IPS DF 6.9 (cell line): ENCODE measurements around the gene OR52N4.
"Not testable (repeated sequence)": the region's sequence is repeated elsewhere in the genome, so short reads cannot be mapped to it uniquely, and the experiment has no call there.

Experiments
- DNase-seq: peaks from one replicate; pipeline ENCODE4 v3.0.0-alpha.2; 2013; ENCODE audit warnings: low read depth, low spot score
- H3K27ac ChIP-seq: one replicate; pipeline ENCODE4 v1.5.1; 2013; ENCODE audit warnings: low read length, control low read depth
- H3K27me3 ChIP-seq: 2 replicates; pipeline ENCODE4 v1.6.1; 2013; ENCODE audit warnings: mild to moderate bottlenecking, low read length; ENCODE audit not compliant: control insufficient read depth, insufficient read depth
- H3K36me3 ChIP-seq: 2 replicates; pipeline ENCODE4 v1.6.1; 2013; ENCODE audit warnings: low read length; ENCODE audit not compliant: control insufficient read depth, insufficient read depth
- H3K4me1 ChIP-seq: 2 replicates; pipeline ENCODE4 v1.6.1; 2013; ENCODE audit warnings: low read length; ENCODE audit not compliant: control insufficient read depth, insufficient read depth
- H3K4me3 ChIP-seq: 2 replicates; pipeline ENCODE4 v1.5.1; 2013; ENCODE audit warnings: mild to moderate bottlenecking, low read length
- H3K9me3 ChIP-seq: 2 replicates; pipeline ENCODE4 v1.6.1; 2013; ENCODE audit warnings: low read length, inconsistent platforms; ENCODE audit not compliant: control insufficient read depth, insufficient read depth
- WGBS: extraction: QIAGEN DNeasy Blood & Tissue Kit; methylation state at CpG from one replicate; pipeline ENCODE4 v1.1.7; 2013; ENCODE audit warnings: mixed read lengths, missing lambda C conversion rate; ENCODE audit not compliant: insufficient read length, insufficient coverage; 5-methylcytosine and 5-hydroxymethylcytosine counted together

The OR52N4 gene

DNA sequence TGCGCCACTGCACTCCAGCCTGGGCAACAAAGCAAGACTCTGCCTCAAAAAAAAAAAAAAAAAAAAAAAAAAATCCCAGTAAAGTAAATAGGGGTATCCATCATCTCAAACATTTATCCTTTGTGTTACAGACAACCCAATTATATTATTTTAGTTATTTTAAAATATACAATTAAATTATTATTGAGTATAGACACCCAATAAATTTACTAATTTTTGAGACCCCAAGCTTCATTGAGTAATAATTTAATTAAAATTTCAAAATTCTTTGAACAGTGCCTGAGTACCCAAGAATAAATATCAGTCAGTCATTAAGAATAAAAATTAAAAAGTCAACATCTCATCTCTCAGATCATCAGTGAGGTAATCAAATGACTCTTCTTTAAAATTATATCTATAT lies at the start of gene OR52N4:
OR52N4 (plus strand) TSS at position 301 of the 400 bp plus-strand sequence. CDS start 498 bp downstream, outside the sequence.
- Histone ChIP-seq H3K27ac (no peak within 1 kb of the TSS), H3K4me1 (no peaks in the 10 kb centered on the region), H3K4me3 (no peak within 1 kb of the TSS), H3K9me3 (no peaks in the 10 kb centered on the region), H3K27me3 (no peaks in the 10 kb centered on the region), H3K36me3 (no peaks in the 10 kb centered on the region)
- no CpG with 5 or more reads among the region's 1 CpG for WGBS
- DNase-seq: no peak

- no peaks in the 10 kb centered on the region for H3K27me3 ChIP-seq
- peaks cover 2% of the 10 kb centered on the region; the same call in 1 of the 2 replicates for H3K36me3 ChIP-seq
- no peak overlapping the region for H3K27ac ChIP-seq
- H3K4me1 ChIP-seq: no peaks in the 10 kb centered on the region
- H3K9me3 ChIP-seq: no peaks in the 10 kb centered on the region
- no peak overlapping the region for H3K4me3 ChIP-seq
- no CpG with 5 or more reads among the region's 4 CpGs for WGBS
- no peak for DNase-seq
Observed at GRCh38 chr11:5705688-5706087, 48.4 kb upstream of the OR52N4 start.

- H3K9me3 ChIP-seq: no peaks in the 10 kb centered on the region
- H3K27me3 ChIP-seq: no peaks in the 10 kb centered on the region
- no peak overlapping the region for H3K4me3 ChIP-seq
- H3K27ac ChIP-seq: no peak overlapping the region
- no CpG with 5 or more reads among the region's 1 CpG for WGBS
- peaks cover 2% of the 10 kb centered on the region; the same call in 1 of the 2 replicates for H3K36me3 ChIP-seq
- no peaks in the 10 kb centered on the region for H3K4me1 ChIP-seq
- no peak for DNase-seq
Observed at GRCh38 chr11:5712507-5712906, 41.5 kb upstream of the OR52N4 start.

GRCh38 chr11:5713695-5714094 lies 40.3 kb upstream of the OR52N4 start:
- Histone ChIP-seq H3K27me3 (no peaks in the 10 kb centered on the region), H3K4me1 (no peaks in the 10 kb centered on the region), H3K27ac (no peak overlapping the region), H3K36me3 (peaks cover 2% of the 10 kb centered on the region; the same call in 1 of the 2 replicates), H3K4me3 (no peak overlapping the region), H3K9me3 (no peaks in the 10 kb centered on the region)
- no CpG with 5 or more reads among the region's 5 CpGs for WGBS
- no peak for DNase-seq

DNA sequence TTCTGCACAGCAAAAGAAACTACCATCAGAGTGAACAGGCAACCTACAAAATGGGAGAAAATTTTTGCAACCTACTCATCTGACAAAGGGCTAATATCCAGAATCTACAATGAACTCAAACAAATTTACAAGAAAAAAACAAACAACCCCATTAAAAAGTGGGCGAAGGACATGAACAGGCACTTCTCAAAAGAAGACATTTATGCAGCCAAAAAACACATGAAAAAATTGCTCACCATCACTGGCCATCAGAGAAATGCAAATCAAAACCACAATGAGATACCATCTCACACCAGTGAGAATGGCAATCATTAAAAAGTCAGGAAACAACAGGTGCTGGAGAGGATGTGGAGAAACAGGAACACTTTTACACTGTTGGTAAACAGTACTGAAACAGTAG lies 37.5 kb upstream of the OR52N4 start:
- WGBS: no CpG with 5 or more reads among the region's 1 CpG
- not testable (repeated sequence) for H3K4me3 ChIP-seq

DNA sequence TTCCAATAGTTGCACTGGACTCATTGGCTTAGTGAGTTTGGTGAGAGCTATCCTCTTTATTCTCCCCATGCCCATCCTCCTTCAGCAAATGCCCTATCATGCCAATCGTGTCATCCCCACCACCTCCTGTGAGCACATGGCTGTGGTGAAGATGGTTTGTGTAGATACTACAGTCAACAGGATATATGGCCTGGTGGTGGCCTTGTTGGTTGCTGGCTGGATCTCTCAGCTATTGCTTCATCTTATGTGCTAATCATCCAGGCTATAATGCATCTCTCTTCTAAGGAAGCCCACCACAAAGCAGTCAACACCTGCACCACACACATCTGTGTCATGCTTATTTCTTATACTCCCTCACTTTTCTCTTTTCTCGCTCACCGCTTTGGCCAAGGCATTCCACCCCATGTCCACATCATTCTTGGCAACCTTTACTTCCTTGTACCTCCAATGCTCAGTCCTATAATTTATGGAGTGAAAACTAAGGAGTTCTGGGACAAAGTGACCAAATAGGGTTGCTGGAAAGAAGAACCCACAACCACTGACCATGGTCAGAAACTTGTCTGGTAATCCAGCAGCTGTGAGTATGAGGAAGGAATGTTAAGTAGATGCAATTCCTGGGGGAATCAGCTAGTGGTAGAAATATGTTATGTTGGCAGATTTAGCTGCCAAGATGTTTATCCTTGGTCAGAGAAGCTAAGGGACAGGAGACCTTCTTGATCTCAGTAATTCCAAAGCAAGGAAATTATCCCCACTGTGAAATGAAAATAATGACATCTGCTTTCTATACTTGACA lies 34.1 kb upstream of the OR52N4 start:
- Histone ChIP-seq H3K4me1 (no peaks in the 10 kb centered on the region), H3K36me3 (no peaks in the 10 kb centered on the region), H3K27ac (no peak overlapping the region), H3K4me3 (no peak overlapping the region), H3K27me3 (no peaks in the 10 kb centered on the region), H3K9me3 (no peaks in the 10 kb centered on the region)
- no CpG with 5 or more reads among the region's 3 CpGs for WGBS
- no peak for DNase-seq

More for the DNA sequence above, 37.5 kb upstream of the OR52N4 start:
- not testable (repeated sequence) for H3K27ac ChIP-seq, H3K36me3 ChIP-seq, DNase-seq, H3K4me1 ChIP-seq, H3K9me3 ChIP-seq, H3K27me3 ChIP-seq

- WGBS: no CpG with 5 or more reads among the region's 2 CpGs
- Histone ChIP-seq H3K27me3 (no peaks in the 10 kb centered on the region), H3K27ac (no peak overlapping the region), H3K36me3 (no peaks in the 10 kb centered on the region), H3K4me1 (no peaks in the 10 kb centered on the region), H3K9me3 (no peaks in the 10 kb centered on the region), H3K4me3 (no peak overlapping the region)
- no peak for DNase-seq
Observed at GRCh38 chr11:5722622-5723021, 31.4 kb upstream of the OR52N4 start.

DNA sequence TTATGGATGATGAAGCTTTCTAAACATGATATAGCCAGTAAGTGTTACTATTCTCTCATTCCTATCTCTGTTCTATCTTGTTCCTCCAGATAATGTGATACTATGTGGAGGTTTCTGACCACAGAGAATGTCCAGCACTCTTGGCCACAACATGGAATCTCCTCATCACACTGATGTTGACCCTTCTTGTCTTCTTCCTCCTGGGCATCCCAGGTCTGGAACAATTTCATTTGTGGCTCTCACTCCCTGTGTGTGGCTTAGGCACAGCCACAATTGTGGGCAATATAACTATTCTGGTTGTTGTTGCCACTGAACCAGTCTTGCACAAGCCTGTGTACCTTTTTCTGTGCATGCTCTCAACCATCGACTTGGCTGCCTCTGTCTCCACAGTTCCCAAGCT lies 27.7 kb upstream of the OR52N4 start:
- no peak for DNase-seq
- H3K9me3 ChIP-seq: no peaks in the 10 kb centered on the region
- H3K27me3 ChIP-seq: no peaks in the 10 kb centered on the region
- no CpG with 5 or more reads among the region's 1 CpG for WGBS
- H3K27ac ChIP-seq: no peak overlapping the region
- H3K4me3 ChIP-seq: no peak overlapping the region
- no peaks in the 10 kb centered on the region for H3K4me1 ChIP-seq
- H3K36me3 ChIP-seq: no peaks in the 10 kb centered on the region

DNA sequence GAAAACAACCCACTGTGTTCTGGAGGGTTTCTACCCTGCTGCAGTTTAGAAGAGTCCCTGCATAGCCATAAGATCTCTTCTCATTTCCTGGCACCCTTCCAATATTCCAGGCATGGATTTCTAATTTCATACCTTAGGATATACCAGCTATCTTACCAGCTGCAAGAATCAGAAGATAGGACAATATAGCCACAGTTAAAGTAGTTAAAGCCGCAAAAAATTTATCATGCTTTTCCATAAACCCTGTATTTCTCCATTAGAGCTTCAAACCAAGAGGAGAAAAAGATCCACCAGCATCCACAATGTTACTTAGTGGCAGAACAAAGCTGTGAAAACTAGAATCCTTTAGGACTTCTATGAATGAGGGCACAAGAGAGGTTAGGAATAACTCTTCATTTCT lies 26.4 kb upstream of the OR52N4 start:
- H3K27ac ChIP-seq: no peak overlapping the region
- no CpG with 5 or more reads among the region's 1 CpG for WGBS
- H3K4me3 ChIP-seq: no peak overlapping the region
- no peaks in the 10 kb centered on the region for H3K9me3 ChIP-seq
- H3K27me3 ChIP-seq: no peaks in the 10 kb centered on the region
- no peaks in the 10 kb centered on the region for H3K4me1 ChIP-seq
- no peaks in the 10 kb centered on the region for H3K36me3 ChIP-seq
- no peak for DNase-seq

DNA sequence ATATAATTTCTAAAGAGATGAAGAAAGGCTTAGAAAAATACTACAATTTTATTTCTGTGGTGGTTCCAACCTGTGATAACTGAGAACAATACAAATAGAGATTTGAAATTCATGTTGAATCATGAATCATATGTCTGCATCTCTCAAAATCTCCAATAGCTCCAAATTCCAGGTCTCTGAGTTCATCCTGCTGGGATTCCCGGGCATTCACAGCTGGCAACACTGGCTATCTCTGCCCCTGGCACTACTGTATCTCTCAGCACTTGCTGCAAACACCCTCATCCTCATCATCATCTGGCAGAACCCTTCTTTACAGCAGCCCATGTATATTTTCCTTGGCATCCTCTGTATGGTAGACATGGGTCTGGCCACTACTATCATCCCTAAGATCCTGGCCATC lies 17.6 kb upstream of the OR52N4 start, which contains the start of gene OR56B1:
OR56B1 (plus strand) TSS at position 53 of the 400 bp plus-strand sequence; CDS start at position 122, 69 bp downstream.
- WGBS: no CpG with 5 or more reads among the region's 1 CpG
- DNase-seq: no peak
- H3K27ac ChIP-seq: no peak within 1 kb of the TSS

DNA sequence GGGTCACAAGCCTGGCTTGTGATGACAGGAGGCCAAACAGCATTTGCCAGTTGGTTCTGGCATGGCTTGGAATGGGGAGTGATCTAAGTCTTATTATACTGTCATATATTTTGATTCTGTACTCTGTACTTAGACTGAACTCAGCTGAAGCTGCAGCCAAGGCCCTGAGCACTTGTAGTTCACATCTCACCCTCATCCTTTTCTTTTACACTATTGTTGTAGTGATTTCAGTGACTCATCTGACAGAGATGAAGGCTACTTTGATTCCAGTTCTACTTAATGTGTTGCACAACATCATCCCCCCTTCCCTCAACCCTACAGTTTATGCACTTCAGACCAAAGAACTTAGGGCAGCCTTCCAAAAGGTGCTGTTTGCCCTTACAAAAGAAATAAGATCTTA lies 17.0 kb upstream of the OR52N4 start:
- no peaks in the 10 kb centered on the region for H3K27me3 ChIP-seq
- no peak for DNase-seq

More for the DNA sequence above, 17.6 kb upstream of the OR52N4 start, which contains the start of gene OR56B1:
- Histone ChIP-seq H3K9me3 (no peaks in the 10 kb centered on the region), H3K36me3 (no peaks in the 10 kb centered on the region), H3K4me1 (no peaks in the 10 kb centered on the region), H3K27me3 (no peaks in the 10 kb centered on the region), H3K4me3 (no peak within 1 kb of the TSS)

More for the DNA sequence above, 17.0 kb upstream of the OR52N4 start:
- Histone ChIP-seq H3K27ac (no peak overlapping the region), H3K9me3 (no peaks in the 10 kb centered on the region), H3K36me3 (no peaks in the 10 kb centered on the region), H3K4me3 (no peak overlapping the region), H3K4me1 (no peaks in the 10 kb centered on the region)
